ENCODE measurements around the gene LCN2.

LCN2 gene

GRCh38 chr9:128115187-128116103, 33.8 kb upstream of the LCN2 start:
- DNase-seq, result no peak

- DNase-seq, result no peak
Measured at GRCh38 chr9:128116104-128117083, 32.9 kb upstream of the LCN2 start.

GRCh38 chr9:128117613-128118471, 31.4 kb upstream of the LCN2 start:
- DNase-seq, result peak; percentile 15

GRCh38 chr9:128118472-128118857, 30.8 kb upstream of the LCN2 start:
- DNase-seq, result no peak

- no peak for DNase-seq
Measured at GRCh38 chr9:128118971-128119665, 30.1 kb upstream of the LCN2 start.

GRCh38 chr9:128120061-128120740, 29.1 kb upstream of the LCN2 start:
- DNase-seq, result no peak

GRCh38 chr9:128120741-128121465, 28.4 kb upstream of the LCN2 start:
- DNase-seq, result no peak

- no peak for DNase-seq
Measured at GRCh38 chr9:128121466-128121810, 27.8 kb upstream of the LCN2 start.

- no peak for DNase-seq
Measured at GRCh38 chr9:128121924-128122808, 27.1 kb upstream of the LCN2 start.

GRCh38 chr9:128122809-128123175, 26.5 kb upstream of the LCN2 start:
- DNase-seq, result no peak

- DNase-seq, result no peak
Measured at GRCh38 chr9:128123451-128124080, 25.7 kb upstream of the LCN2 start.

GRCh38 chr9:128124451-128124850, 24.8 kb upstream of the LCN2 start:
- no peak for DNase-seq

GRCh38 chr9:128124873-128125579, 24.2 kb upstream of the LCN2 start:
- DNase-seq, result no peak

- no peak for DNase-seq
Measured at GRCh38 chr9:128125580-128126354, 23.5 kb upstream of the LCN2 start.

GRCh38 chr9:128127568-128127989, 21.7 kb upstream of the LCN2 start, which contains the start of gene PTGES2:
TSS of gene PTGES2 (minus strand) at chr9:128127729. CDS start at chr9:128127717, 12 bp downstream.
- peak; percentile 40 for DNase-seq

GRCh38 chr9:128127990-128128835, 21.0 kb upstream of the LCN2 start:
- peak; percentile 65 for DNase-seq

Measured in NCI-H446 treated with DMSO at 0.1 percent for 48 hours (cell line).